ENCODE results near the gene PINK1.
"Not testable (repeated sequence)": the region's sequence is repeated elsewhere in the genome, so short reads cannot be mapped to it uniquely, and the experiment has no call there.

Gene PINK1

GRCh38 chr1:20648438-20648837, 15.2 kb downstream of the PINK1 start:
- no peak for DNase-seq

DNA sequence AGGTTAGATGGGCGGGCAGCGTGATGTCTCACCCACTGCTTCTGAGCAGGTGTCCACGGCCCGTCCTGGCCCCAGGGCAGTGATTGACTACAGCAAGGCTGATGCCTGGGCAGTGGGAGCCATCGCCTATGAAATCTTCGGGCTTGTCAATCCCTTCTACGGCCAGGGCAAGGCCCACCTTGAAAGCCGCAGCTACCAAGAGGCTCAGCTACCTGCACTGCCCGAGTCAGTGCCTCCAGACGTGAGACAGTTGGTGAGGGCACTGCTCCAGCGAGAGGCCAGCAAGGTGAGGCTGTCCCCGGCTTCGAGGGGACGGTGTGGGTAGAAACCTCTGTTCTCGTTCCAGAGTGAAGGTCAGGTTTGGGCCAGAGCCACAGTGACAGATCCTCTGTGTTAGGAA, 15.7 kb downstream of the PINK1 start:
- DNase-seq = no peak

GRCh38 chr1:20652300-20652699, 19.0 kb downstream of the PINK1 start:
- DNase-seq = no peak

DNA sequence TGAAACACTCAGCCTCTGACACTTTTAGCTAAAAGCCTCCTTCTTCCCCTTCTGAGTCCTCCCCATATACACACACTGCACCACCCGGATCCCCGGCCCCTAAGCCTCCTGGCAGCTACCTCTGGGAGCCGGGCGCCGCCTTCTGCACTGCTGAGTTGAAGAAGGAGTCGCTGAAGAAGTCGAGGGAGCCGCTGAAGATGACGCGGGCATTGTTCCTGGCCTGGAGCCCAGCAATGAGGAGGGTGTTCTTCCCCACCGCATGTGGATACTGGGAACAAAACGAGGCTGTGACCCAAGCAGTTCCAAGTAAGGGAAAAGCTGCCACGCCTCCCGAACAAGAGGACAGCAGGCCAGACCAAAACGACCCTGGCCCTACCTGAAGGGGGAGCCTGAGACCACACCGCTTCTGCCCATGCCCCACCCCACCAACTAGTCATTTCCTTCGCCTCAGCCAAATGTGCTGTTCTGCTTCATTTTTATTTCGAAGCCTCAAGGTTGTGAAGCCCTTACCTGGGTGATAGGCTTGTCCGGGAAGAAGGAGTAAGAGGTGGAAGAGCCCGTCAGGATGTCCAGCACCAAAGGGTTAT, 20.9 kb downstream of the PINK1 start:
- no peak for DNase-seq

- no peak for DNase-seq
Observed at GRCh38 chr1:20657024-20657423, 23.8 kb downstream of the PINK1 start.

DNA sequence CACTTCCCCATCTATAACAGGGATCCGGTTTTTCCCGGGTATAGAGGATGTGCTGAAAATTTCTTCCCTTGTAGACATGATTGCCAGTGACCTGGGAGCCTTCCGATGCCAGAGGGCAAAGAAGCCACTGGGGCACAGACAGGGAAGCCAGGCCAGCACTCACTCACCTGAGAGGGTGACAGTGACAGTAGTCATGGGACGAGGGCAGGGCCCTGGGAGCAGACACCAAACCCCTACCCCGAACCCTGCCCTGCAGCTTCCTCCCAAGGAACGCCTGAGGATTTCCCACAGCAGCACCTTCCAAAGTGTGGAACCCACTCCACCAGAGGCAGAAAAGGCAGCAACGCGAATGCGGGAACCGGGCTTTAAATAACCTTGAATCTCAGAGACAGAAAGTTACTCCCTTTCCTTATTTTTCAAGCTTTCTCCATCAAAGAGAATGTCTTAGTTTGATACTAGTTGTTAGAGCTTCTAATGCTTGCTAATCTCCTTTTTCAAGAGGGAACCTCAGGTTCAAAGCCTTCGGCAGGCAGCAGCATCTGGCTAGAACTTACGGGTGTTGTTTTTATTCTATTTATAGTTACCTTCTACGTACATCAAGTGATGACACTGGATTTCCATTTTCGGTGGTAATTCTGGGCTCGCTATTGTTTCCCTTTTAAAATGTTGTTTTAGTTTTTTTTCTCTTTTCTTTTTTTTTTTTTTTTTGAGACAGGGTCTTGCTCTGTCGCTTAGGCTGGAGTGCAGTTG, 25.1 kb downstream of the PINK1 start:
- no peak for DNase-seq

DNA sequence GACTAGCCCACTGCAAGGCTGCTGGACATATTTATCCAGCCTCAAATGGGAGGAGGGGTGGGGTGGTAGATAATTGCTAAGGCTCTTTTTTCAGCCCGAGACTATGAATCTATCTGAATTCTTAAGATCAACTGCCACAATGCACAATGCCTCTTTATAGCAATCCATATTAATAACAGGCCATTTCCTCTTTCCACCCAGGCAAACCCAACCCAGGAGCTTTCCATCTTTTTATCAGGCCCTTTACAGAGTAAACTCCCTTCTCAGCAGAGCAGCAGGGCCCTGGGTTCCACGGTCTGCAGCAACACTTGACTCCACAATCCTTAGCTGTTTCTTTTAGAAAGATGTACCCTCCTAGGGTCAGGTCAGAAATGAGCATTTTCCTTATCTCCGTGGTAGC, 27.1 kb downstream of the PINK1 start:
- no peak for DNase-seq

GRCh38 chr1:20660847-20661206, 27.6 kb downstream of the PINK1 start:
- DNase-seq = no peak

GRCh38 chr1:20661207-20662109, 28.2 kb downstream of the PINK1 start, which contains the start of gene DDOST:
DDOST (minus strand) TSS chr1:20661369; CDS start chr1:20661350, 19 bp downstream.
- DNase-seq = peak; percentile 94 to 96

DNA sequence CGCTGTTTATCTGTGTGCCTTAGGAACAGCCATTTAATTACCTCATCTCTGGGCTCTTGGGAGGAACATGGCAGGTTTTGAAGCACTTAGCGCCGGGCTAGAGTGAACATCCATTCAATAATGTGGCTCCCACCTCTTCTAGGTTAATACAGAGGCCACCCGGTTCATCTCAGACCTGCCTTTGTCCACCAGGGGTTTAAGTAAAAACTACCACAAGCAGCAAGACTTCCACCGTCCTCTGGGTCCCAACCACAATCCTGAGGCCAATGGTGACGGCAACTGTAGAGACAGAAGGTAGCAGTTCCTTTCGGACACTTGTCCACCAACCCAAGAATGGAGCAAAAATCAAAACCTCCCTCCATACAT, 28.8 kb downstream of the PINK1 start:
- no peak for DNase-seq

DNA sequence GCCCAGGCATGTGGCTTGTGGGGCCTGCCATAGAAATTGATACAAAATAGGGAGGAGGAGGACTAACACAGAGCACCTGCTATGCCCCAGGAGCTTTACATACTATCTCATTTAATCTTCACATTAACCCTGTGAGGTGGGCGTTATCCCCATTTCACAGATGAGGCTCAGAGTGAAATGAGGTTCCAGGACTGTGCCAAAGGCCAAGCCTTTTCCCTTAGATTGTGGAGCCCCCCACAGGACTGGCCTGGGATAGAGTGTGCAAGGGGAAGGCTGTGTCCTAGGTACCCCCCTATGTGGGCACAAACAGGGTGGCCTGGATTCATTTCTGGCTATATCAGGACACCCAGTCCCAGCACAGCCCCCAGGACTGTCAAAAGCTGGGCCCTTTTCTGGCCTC, 30.1 kb downstream of the PINK1 start:
- no peak for DNase-seq

DNA sequence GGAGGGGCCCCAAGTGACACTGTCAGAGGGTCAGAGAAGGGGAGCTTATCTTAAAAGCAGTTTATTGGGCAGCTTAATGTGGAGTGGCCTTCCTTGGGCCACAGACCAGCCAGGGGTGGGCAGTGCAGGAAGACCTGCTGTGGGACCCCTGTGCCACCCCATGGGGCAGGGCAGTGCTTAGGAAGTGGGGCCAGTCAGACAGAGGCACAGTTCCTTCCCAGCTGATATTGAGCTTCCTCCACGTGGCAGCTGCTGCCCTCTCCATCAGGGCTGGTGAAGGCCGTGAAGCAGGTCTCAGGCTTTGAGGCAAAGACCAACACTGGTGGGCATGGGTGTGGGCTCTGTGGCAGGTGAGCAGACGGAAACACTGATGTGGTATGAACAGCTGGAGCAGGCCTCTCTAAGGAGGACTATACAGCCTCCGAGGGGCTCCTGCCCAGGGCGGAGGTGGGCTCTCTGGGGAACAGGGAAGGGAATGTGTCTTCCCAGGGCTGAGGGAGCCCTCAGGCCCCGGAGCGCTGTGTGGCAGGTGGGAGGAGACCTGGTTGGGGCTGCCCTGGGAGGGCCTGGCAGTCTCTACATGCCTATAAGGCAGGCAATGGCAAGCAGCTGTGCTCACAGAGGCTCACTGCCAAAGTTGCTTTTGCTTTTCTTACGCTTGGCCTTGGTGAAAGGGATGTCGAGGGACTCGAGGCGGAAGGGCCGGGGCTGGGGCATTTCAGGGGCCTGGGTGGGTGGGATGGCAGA, 30.9 kb downstream of the PINK1 start:
- no peak for DNase-seq

DNA sequence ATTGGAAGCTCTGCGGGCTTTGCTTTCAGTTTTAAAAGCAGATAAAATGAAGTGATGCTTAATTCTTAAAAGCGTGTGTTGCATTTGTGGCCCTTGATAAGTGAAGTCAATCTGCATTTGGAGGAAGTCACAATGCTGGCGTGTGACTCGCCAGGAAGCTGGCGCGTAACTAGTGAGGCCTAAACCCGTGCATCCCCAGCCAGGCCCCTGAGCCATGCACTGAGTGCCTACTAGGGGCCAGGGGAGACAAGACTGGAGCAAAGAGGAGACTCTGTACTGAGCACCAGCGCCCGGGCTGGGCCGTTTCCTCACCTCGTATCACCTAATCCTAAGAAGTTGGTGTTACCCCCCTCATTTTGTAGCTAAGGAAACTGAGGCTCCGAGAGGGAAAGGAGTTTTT, 32.5 kb downstream of the PINK1 start:
- DNase-seq = no peak

DNA sequence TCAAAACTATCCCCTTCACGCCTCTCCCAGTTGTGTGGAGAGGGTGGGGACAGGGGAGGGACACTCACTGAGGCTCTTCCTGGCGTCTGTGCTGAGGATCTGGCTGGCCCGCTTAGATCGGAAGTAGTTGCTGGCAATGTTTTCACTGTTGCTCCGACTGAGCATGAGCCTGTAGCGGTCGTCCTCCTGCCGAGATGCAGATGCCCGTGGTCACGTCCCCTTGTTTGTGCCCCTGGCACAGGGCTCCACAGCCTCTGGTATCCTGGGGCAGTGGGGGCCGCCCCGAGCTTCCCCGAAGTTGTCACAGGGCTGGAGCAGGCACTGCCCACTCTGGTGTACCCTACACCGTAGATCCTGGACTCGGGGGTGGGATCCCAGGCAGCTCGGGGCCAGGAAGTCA, 32.9 kb downstream of the PINK1 start:
- no peak for DNase-seq

GRCh38 chr1:20666804-20667203, 33.5 kb downstream of the PINK1 start:
- DNase-seq = no peak

DNA sequence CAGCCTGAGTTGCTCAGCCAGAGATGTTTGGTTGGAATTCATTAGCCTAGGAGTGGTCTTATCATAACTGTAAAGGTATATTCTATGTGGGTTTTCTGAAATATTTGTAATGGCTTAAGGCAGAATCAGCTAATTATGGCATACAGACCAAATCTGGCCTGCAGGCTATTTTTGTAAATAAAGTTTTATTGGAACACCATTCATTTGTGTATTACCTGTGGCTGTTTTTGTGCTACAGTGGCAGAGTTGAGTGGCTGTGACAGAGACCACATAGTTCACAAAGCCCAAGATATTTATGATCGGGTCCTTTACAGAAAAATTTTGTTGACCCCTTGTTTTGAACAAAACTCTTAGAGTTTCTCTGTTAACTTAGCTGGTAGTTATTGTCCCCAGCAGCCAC, 35.3 kb downstream of the PINK1 start:
- no peak for DNase-seq

DNA sequence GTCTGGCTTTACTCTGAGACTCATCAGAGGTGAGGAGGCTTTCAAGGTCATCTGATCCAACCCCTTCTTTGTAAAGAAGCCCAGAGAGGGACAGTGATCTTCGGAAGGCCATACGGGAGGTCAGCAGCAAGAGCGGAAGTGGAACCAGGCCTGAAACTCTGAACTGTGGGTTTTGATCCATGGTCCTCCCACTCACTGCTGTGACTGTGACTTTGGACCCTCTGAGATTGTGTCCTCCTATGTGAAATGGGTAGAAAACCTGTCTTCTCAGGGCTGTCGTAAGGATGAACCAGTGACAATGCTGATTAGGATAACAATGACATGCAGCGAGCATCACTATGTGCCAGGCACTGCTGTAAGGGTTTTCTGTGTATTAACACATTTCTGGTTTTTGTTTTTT, 37.7 kb downstream of the PINK1 start:
- no peak for DNase-seq

DNA sequence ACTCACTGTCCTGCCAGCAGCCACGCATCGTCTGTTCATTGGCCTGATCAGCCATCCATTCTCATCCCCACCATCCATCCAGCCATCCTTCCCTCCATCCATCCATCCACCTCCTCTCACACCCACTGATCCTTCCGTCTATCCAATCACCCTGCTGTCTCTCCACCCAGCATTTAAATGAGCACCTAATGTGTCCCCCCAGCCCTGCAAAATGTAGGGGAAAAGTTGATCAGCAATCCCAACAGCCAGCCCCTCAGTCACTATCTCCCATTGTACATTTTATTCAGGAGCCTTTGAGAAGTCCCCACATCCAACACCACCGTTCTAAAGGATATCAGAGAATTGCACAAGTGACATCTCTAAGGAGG, 39.0 kb downstream of the PINK1 start:
- no peak for DNase-seq

- not testable (repeated sequence) for DNase-seq
Observed at GRCh38 chr1:20673626-20674025, 40.4 kb downstream of the PINK1 start.

DNA sequence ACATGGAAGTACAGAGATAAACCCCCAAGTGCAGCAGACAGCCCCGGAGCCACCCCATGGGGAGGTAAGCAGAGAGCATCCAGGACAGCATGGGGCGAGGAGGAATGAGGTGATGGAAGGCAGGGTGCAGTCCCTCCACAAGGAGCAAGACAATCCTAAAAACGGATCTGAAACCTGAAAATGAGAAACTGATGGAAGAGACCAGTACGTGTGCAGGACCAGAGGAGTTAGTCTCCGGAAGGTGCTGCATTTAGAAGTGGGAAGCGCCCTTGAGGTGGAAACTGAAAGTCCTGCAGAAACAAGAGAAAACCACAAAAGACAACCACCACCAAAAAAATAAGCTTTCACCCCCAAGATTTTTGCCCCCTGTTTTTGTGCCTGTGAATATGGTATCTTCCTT, 45.3 kb downstream of the PINK1 start:
- no peak for DNase-seq

GRCh38 chr1:20680269-20680668, 47.0 kb downstream of the PINK1 start:
- DNase-seq = no peak

DNA sequence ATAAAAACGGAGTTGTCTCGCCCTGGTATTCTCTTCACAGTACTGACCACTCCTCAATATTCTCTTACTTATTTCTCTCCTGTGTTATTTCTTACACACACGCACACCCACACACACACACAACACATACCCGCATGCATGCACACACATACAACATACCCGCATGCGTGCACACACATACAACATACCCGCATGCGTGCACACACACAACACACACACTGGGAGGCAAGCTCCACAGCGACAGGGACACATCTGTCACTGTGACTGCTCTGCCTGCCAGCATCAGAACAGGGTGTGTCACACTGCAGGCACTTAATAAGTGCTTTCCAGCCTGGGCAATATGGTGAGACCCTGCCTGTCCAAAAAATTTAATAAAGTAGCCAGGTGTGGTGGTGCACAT, 48.7 kb downstream of the PINK1 start:
- no peak for DNase-seq

- no peak for DNase-seq
Observed at GRCh38 chr1:20682571-20683236, 49.4 kb downstream of the PINK1 start.

Data from NCI-H526 (cell line).